Neural crest cell (in vitro differentiated cells): Measurements from ENCODE around the gene THOC1. TPM values are rescaled to one million over a fixed set of nuclear protein-coding genes. Genes with fewer than 3 reads are reported as not detected.

Source experiments
- DNase-seq: peaks from one replicate; pipeline ENCODE4 v3.0.0; 2021; ENCODE audit warnings: low read depth, mixed read lengths, low spot score
- H3K27ac Mint-ChIP-seq: one replicate; pipeline ENCODE4 v1.8.0; 2021; ENCODE audit warnings: mild to moderate bottlenecking, mixed read lengths; ENCODE audit not compliant: unreplicated experiment
- H3K27me3 Mint-ChIP-seq: 2 replicates; pipeline ENCODE4 v1.8.0; 2021; ENCODE audit warnings: low read depth, mild to moderate bottlenecking, mixed read lengths
- H3K36me3 Mint-ChIP-seq: 2 replicates; pipeline ENCODE4 v1.8.0; 2021; ENCODE audit warnings: low read depth, mild to moderate bottlenecking, mixed read lengths
- H3K4me1 Mint-ChIP-seq: 2 replicates; pipeline ENCODE4 v1.8.0; 2021; ENCODE audit warnings: mixed read lengths
- H3K4me3 Mint-ChIP-seq: one replicate; pipeline ENCODE4 v1.8.0; 2021; ENCODE audit warnings: mild to moderate bottlenecking, mixed read lengths
- H3K9me3 Mint-ChIP-seq: 2 replicates; pipeline ENCODE4 v1.8.0; 2021; ENCODE audit warnings: mixed read lengths
- CTCF ChIP-seq: fragments of 200-600 bp; sonication (generic); conservative IDR thresholded peaks from 2 replicates; pipeline ENCODE4 v1.5.0; 2021; ENCODE audit warnings: antibody characterized with exemption, mild to moderate bottlenecking
- total RNA-seq: library from RNA; stranded (reverse); gene quantifications from 2 replicates; pipeline ENCODE4 v1.2.1, GENCODE V29; 2021

The THOC1 gene
- total RNA-seq, 1 donor from 2014 or later, result 77.5 TPM

GRCh38 chr18:210075-210474 is 57.8 kb downstream of the THOC1 start:
- Mint-ChIP-seq H3K4me3 (no peak overlapping the region), H3K4me1 (no peaks in the 10 kb centered on the region), H3K36me3 (peaks cover 23% of the 10 kb centered on the region), H3K27me3 (no peaks in the 10 kb centered on the region), H3K9me3 (no peaks in the 10 kb centered on the region), H3K27ac (no peak overlapping the region)
- no peak for DNase-seq
- no peak for TF ChIP-seq CTCF

GRCh38 chr18:199768-200167 is 68.1 kb downstream of the THOC1 start:
- DNase-seq, result no peak
- no peak overlapping the region for H3K27ac Mint-ChIP-seq
- H3K36me3 Mint-ChIP-seq, result peaks cover 23% of the 10 kb centered on the region

GRCh38 chr18:199214-199613 is 68.6 kb downstream of the THOC1 start:
- H3K27ac Mint-ChIP-seq, result no peak overlapping the region
- H3K4me1 Mint-ChIP-seq, result no peaks in the 10 kb centered on the region
- no peak for DNase-seq
- no peaks in the 10 kb centered on the region for H3K9me3 Mint-ChIP-seq
- no peaks in the 10 kb centered on the region for H3K27me3 Mint-ChIP-seq
- no peak for TF ChIP-seq CTCF
- no peak overlapping the region for H3K4me3 Mint-ChIP-seq
- peaks cover 20% of the 10 kb centered on the region for H3K36me3 Mint-ChIP-seq

More at GRCh38 chr18:199768-200167, 68.1 kb downstream of the THOC1 start:
- H3K4me3 Mint-ChIP-seq, result no peak overlapping the region
- TF ChIP-seq CTCF, result no peak
- H3K9me3 Mint-ChIP-seq, result no peaks in the 10 kb centered on the region
- H3K27me3 Mint-ChIP-seq, result no peaks in the 10 kb centered on the region
- no peaks in the 10 kb centered on the region for H3K4me1 Mint-ChIP-seq

GRCh38 chr18:195651-196050 is 72.2 kb downstream of the THOC1 start:
- no peak for DNase-seq
- Mint-ChIP-seq H3K27me3 (no peaks in the 10 kb centered on the region), H3K4me3 (no peak overlapping the region), H3K36me3 (peaks cover 18% of the 10 kb centered on the region), H3K27ac (no peak overlapping the region), H3K4me1 (no peaks in the 10 kb centered on the region), H3K9me3 (no peaks in the 10 kb centered on the region)
- TF ChIP-seq CTCF, result no peak

- no peak for DNase-seq
- no peak for TF ChIP-seq CTCF
- H3K36me3 Mint-ChIP-seq, result peaks cover 15% of the 10 kb centered on the region
- H3K9me3 Mint-ChIP-seq, result no peaks in the 10 kb centered on the region
- no peak overlapping the region for H3K27ac Mint-ChIP-seq
- no peaks in the 10 kb centered on the region for H3K27me3 Mint-ChIP-seq
- H3K4me1 Mint-ChIP-seq, result no peaks in the 10 kb centered on the region
- no peak overlapping the region for H3K4me3 Mint-ChIP-seq
Observed at GRCh38 chr18:192801-193200, 75.0 kb downstream of the THOC1 start.

GRCh38 chr18:191725-192124 is 76.1 kb downstream of the THOC1 start:
- Mint-ChIP-seq H3K27me3 (no peaks in the 10 kb centered on the region), H3K4me1 (no peaks in the 10 kb centered on the region), H3K36me3 (peaks cover 9% of the 10 kb centered on the region), H3K9me3 (no peaks in the 10 kb centered on the region), H3K4me3 (no peak overlapping the region), H3K27ac (no peak overlapping the region)
- no peak for TF ChIP-seq CTCF
- DNase-seq, result no peak
